HG03521 (cell line): Measurements from ENCODE around the gene GALNS.
"Not testable (repeated sequence)": the region's sequence is repeated elsewhere in the genome, so short reads cannot be mapped to it uniquely, and the experiment has no call there.

ENCODE experiments used
- ATAC-seq: cut with Tn5 transposase; IDR thresholded peaks from one replicate; pipeline ENCODE4 v1.9.1; 2021; ENCODE audit warnings: mild to moderate bottlenecking, moderate library complexity; ENCODE audit not compliant: unreplicated experiment

GALNS gene

DNA sequence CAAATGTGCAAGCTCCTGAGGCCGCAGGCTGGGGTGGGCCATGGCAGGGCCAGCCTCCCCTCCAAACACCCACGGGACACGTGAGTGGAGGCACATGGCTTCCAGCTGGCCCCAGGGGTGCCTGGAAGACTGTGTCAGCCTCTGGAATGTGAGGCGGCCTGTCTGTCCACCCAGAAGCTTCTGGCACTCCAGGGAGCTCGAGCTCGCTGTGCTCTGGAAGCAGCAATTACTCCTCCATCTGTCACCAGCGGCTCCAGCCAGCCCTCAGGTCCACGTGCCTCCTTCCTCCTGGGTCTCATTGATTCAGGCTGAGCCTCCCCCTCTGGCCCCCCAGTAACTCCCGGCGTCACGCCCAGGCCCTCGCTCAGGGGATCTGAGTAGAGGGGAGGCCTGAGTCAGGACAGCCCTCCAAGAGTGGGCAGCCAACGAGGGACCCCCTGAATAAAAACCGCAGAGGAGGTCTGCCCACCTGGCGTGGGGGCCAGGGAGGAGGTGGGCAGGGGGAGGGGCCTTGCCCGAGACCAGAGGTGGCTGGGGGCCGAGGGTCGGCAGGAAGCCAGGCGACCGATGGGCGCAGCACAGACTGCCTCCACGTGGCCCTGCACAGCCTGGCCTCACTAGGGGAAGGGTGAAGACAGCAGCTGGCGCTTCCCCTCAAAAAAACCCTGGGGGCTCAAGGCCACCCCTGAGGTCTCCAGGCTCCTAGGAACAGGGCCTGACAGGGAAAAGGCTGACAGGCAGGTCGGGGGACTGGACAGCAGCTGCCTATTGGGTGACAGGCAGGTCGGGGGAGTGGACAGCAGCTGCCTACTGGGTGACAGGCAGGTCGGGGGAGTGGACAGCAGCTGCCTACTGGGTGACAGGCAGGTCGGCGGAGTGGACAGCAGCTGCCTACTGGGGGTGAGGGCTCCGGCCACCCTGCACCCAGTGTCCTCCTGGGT lies 83.6 kb downstream of the GALNS start:
- no peak for ATAC-seq

DNA sequence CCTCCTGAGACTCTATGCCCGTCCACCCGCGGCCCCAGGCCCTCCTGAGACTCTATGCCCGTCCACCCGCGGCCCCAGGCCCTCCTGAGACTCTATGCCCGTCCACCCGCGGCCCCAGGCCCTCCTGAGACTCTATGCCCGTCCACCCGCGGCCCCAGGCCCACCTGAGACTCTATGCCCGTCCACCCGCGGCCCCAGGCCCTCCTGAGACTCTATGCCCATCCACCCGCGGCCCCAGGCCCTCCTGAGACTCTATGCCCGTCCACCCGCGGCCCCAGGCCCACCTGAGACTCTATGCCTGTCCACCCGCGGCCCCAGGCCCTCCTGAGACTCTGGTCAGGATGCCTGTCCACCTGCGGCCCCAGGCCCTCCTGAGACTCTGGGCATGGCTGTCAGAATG lies 85.0 kb downstream of the GALNS start:
- not testable (repeated sequence) for ATAC-seq

GRCh38 chr16:88771294-88771772 lies 85.4 kb downstream of the GALNS start:
- no peak for ATAC-seq

- ATAC-seq, result no peak
Measured at GRCh38 chr16:88770461-88771293, 86.1 kb downstream of the GALNS start.

- ATAC-seq, result no peak
Measured at GRCh38 chr16:88769617-88770460, 86.9 kb downstream of the GALNS start.

- no peak for ATAC-seq
Measured at GRCh38 chr16:88768071-88768783, 88.5 kb downstream of the GALNS start.

GRCh38 chr16:88767546-88768070 lies 89.1 kb downstream of the GALNS start:
- no peak for ATAC-seq

- ATAC-seq, result no peak
Measured at GRCh38 chr16:88766975-88767374, 89.8 kb downstream of the GALNS start.

DNA sequence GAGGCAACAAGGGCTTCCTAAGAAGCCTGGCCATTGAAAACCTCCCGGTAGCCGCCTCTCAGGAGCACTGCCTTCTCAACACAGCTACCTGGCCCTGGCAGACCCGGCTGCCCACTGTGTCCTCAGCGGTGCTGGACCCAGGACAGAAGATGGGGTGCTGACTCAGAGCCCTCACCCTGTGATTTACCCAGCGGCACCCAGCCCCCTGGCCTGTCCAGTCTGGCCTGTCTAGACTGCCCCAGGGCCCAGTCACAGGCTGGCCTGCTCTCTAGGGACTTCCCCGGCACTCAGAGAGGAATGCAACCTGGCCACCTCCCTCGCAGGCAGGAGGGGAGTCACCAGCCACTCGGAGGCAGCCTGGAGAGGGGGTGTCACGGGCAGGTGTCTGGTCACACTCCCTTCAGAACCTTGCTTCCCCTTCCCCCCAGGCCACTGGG lies 91.8 kb downstream of the GALNS start:
- no peak for ATAC-seq

GRCh38 chr16:88764080-88764479 lies 92.7 kb downstream of the GALNS start:
- no peak for ATAC-seq
